ENCODE measurements around the gene MEIOB. TPM values are rescaled to one million over a fixed set of nuclear protein-coding genes. Genes with fewer than 3 reads are reported as not detected.
A peak's percentile ranks its signal among the peaks of the same experiment; 100 is the strongest.

The MEIOB gene
- total and polyA plus RNA-seq, 4 donors: 0.21 to 0.28 TPM; not detected in 2

GRCh38 chr16:1788708-1789100, 83.3 kb downstream of the MEIOB start:
- no peak for DNase-seq
- H3K9ac ChIP-seq (ENCODE audit: insufficient read depth in 1 of 2, low read length in 2 of 2): no peak overlapping the region

GRCh38 chr16:1788095-1788707, 83.8 kb downstream of the MEIOB start:
- Histone ChIP-seq H3K27me3 (ENCODE audit: control insufficient read depth in 3 of 3, insufficient read depth in 3 of 3, low read length in 2 of 3) (no peaks in the 10 kb centered on the region), H3K4me1 (ENCODE audit: control insufficient read depth in 5 of 5, insufficient read depth in 5 of 5, low read length in 5 of 5) (peaks cover 0 to 5% (median 3%) of the 10 kb centered on the region in 5 donors), H3K27ac (ENCODE audit: low read depth in 1 of 2, low read length in 1 of 2) (no peak overlapping the region), H3K9ac (ENCODE audit: insufficient read depth in 1 of 2, low read length in 2 of 2) (no peak overlapping the region), H3K4me3 (no peak overlapping the region), H3K9me3 (ENCODE audit: control insufficient read depth in 4 of 4, insufficient read depth in 3 of 4, low read length in 3 of 4) (peaks cover 0 to 3% (median 0%) of the 10 kb centered on the region in 4 donors), H3K36me3 (ENCODE audit: control insufficient read depth in 4 of 4, insufficient read depth in 4 of 4, low read length in 4 of 4) (peaks cover 0 to 62% (median 0%) of the 10 kb centered on the region in 4 donors)
- WGBS, 2 donors: 92 to 95% methylated on average over 35 to 38 of the region's 38 CpGs
- no peak for DNase-seq
- TF ChIP-seq, protein P1, sequence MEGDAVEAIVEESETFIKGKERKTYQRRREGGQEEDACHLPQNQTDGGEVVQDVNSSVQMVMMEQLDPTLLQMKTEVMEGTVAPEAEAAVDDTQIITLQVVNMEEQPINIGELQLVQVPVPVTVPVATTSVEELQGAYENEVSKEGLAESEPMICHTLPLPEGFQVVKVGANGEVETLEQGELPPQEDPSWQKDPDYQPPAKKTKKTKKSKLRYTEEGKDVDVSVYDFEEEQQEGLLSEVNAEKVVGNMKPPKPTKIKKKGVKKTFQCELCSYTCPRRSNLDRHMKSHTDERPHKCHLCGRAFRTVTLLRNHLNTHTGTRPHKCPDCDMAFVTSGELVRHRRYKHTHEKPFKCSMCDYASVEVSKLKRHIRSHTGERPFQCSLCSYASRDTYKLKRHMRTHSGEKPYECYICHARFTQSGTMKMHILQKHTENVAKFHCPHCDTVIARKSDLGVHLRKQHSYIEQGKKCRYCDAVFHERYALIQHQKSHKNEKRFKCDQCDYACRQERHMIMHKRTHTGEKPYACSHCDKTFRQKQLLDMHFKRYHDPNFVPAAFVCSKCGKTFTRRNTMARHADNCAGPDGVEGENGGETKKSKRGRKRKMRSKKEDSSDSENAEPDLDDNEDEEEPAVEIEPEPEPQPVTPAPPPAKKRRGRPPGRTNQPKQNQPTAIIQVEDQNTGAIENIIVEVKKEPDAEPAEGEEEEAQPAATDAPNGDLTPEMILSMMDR (IDR thresholded peaks at IDR 0.05; ENCODE audit: control extremely low read depth, extremely low read depth): no peak
- ATAC-seq (ENCODE audit: insufficient read depth, low FRiP score): no peak

More at GRCh38 chr16:1788708-1789100, 83.3 kb downstream of the MEIOB start:
- Histone ChIP-seq H3K4me3 (no peak overlapping the region), H3K27ac (ENCODE audit: low read depth in 1 of 2, low read length in 1 of 2) (no peak overlapping the region), H3K9me3 (ENCODE audit: control insufficient read depth in 4 of 4, insufficient read depth in 3 of 4, low read length in 3 of 4) (peaks cover 0 to 3% (median 0%) of the 10 kb centered on the region in 4 donors), H3K4me1 (ENCODE audit: control insufficient read depth in 5 of 5, insufficient read depth in 5 of 5, low read length in 5 of 5) (peaks cover 0 to 5% (median 3%) of the 10 kb centered on the region in 5 donors), H3K36me3 (ENCODE audit: control insufficient read depth in 4 of 4, insufficient read depth in 4 of 4, low read length in 4 of 4) (peaks cover 0 to 62% (median 0%) of the 10 kb centered on the region in 4 donors), H3K27me3 (ENCODE audit: control insufficient read depth in 3 of 3, insufficient read depth in 3 of 3, low read length in 2 of 3) (no peaks in the 10 kb centered on the region)
- TF ChIP-seq, protein P1 (IDR thresholded peaks at IDR 0.05; ENCODE audit: control extremely low read depth, extremely low read depth): no peak
- ATAC-seq (ENCODE audit: insufficient read depth, low FRiP score): no peak
- WGBS, 2 donors: 76 to 80% methylated on average over 19 of the region's 19 CpGs

DNA sequence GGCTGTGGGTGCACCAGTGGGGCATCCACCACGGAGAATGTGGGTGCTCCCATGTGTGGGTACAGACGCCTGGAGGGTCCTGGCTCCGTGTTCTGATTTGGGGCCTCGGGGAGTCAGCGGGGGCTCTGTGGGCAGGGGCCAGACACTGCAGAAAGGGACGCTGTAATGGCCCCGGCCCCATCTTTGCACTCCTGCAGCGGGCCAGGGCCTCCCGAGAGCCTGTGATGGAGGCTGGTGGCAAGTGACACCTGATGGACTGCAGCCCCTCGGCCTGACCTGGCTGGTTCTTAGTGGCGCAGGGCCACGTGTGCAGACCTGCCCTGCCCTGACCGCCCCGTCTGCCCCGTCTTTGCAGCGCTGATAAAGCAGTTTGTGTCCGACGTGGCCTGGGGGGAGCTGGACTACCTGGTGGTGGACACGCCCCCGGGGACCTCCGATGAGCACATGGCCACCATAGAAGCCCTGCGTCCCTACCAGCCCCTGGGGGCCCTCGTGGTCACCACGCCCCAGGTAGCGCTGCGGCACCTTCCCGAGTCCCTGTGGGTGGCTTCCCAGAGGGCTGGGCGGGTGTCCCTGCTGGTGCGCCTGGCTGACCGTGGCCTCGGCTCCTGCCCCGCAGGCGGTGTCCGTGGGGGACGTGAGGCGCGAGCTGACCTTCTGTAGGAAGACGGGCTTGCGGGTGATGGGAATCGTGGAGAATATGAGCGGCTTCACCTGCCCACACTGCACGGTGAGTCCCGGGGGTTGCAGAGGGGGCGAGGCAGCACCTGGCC, 84.5 kb downstream of the MEIOB start:
- 95 to 96% methylated on average over 38 to 44 of the region's 44 CpGs for WGBS, 2 donors
- H3K27ac ChIP-seq (ENCODE audit: low read depth in 1 of 2, low read length in 1 of 2): no peak overlapping the region
- peaks cover 0 to 62% (median 0%) of the 10 kb centered on the region in 4 donors for H3K36me3 ChIP-seq (ENCODE audit: control insufficient read depth in 4 of 4, insufficient read depth in 4 of 4, low read length in 4 of 4)
- TF ChIP-seq, protein P1 (IDR thresholded peaks at IDR 0.05; ENCODE audit: control extremely low read depth, extremely low read depth): no peak
- no peak overlapping the region for H3K9ac ChIP-seq (ENCODE audit: insufficient read depth in 1 of 2, low read length in 2 of 2)
- DNase-seq: peak in 1 of 3 donors; percentile 11
- H3K4me3 ChIP-seq: no peak overlapping the region
- H3K4me1 ChIP-seq (ENCODE audit: control insufficient read depth in 5 of 5, insufficient read depth in 5 of 5, low read length in 5 of 5): peaks cover 0 to 5% (median 3%) of the 10 kb centered on the region in 5 donors
- no peak for ATAC-seq (ENCODE audit: insufficient read depth, low FRiP score)
- no peaks in the 10 kb centered on the region for H3K27me3 ChIP-seq (ENCODE audit: control insufficient read depth in 3 of 3, insufficient read depth in 3 of 3, low read length in 2 of 3)
- peaks cover 0 to 3% (median 0%) of the 10 kb centered on the region in 4 donors for H3K9me3 ChIP-seq (ENCODE audit: control insufficient read depth in 4 of 4, insufficient read depth in 3 of 4, low read length in 3 of 4)

All from lung (tissue), 12 donors.